ENCODE results near the gene OLIG2. TPM values are rescaled to one million over a fixed set of nuclear protein-coding genes. Genes with fewer than 3 reads are reported as not detected.

OLIG2 gene
- total and polyA plus RNA-seq, 2 of the 4 experiments (the other 2 are of a cell fraction), result not detected

GRCh38 chr21:33023574-33024200 is 2.0 kb upstream of the OLIG2 start:
- H2AFZ ChIP-seq (replicated peaks; ENCODE audit: low read length, poor library complexity), result no peak overlapping the region
- no peak overlapping the region for H4K91ac ChIP-seq (ENCODE audit: insufficient read depth, low read depth, low read length)
- H3K23ac ChIP-seq (ENCODE audit: low read depth, low read length), result no peak overlapping the region
- H3K9ac ChIP-seq (ENCODE audit: low read depth, low read length), result no peak overlapping the region
- H3K4me3 ChIP-seq (ENCODE audit: insufficient read depth, low read depth, low read length), result no peak overlapping the region
- no peak overlapping the region for H2BK120ac ChIP-seq (ENCODE audit: low read depth, low read length)
- no peak overlapping the region for H3K14ac ChIP-seq (replicated peaks; ENCODE audit: low read depth, low read length)
- no peaks in the 10 kb centered on the region for H3K4me1 ChIP-seq (ENCODE audit: control insufficient read depth, insufficient read depth, low read length)
- H2BK20ac ChIP-seq (ENCODE audit: low read depth, low read length), result no peak overlapping the region
- no peak overlapping the region for H3K4me2 ChIP-seq (ENCODE audit: low read depth, low read length)
- H3K27me3 ChIP-seq (ENCODE audit: control insufficient read depth, insufficient read depth, low read length), result peaks cover 99% of the 10 kb centered on the region
- no peak overlapping the region for H4K5ac ChIP-seq (ENCODE audit: low read depth, low read length)
- no peak overlapping the region for H2AK9ac ChIP-seq (replicated peaks; ENCODE audit: low read depth, low read length, poor library complexity)
- no peak overlapping the region for H3K27ac ChIP-seq (ENCODE audit: insufficient read depth, low read length)
- WGBS, 2 experiments (ENCODE audit: extremely low coverage in 2 of 2, insufficient read length in 1 of 2), result 0% methylated on average over 16 of the region's 49 CpGs; no CpG with 5 or more reads in 1 of the 2 experiments
- ATAC-seq (ENCODE audit: low read depth) (no peak), DNase-seq (no peak)
- no peak overlapping the region for H3K56ac ChIP-seq (ENCODE audit: extremely low read depth, insufficient read depth, low read length)
- ChIA-PET POLR2A (ENCODE audit: unreplicated experiment) (no interaction called here), CTCF (no interaction called here)
- no peak overlapping the region for H3K4ac ChIP-seq (ENCODE audit: low read depth, low read length)
- H3K9me3 ChIP-seq (ENCODE audit: control insufficient read depth, insufficient read depth, low read length), result peaks cover 8% of the 10 kb centered on the region
- TF ChIP-seq CHD1 (IDR thresholded peaks at IDR 0.05; ENCODE audit: low read depth, low read length) (no peak), ELK1 (IDR thresholded peaks at IDR 0.05; ENCODE audit: borderline replicate concordance, low read depth, low read length) (no peak), CTCF (conservative IDR thresholded peaks at IDR 0.05; ENCODE audit: low read depth, low read length) (no peak), MAFK (IDR thresholded peaks at IDR 0.05; ENCODE audit: low read depth, low read length) (no peak), CEBPB (IDR thresholded peaks at IDR 0.05; ENCODE audit: low read depth, low read length) (no peak), RCOR1 (IDR thresholded peaks at IDR 0.05; ENCODE audit: insufficient replicate concordance, low read length) (no peak), BHLHE40 (IDR thresholded peaks at IDR 0.05; ENCODE audit: low read depth, low read length) (no peak), NFE2L2 (IDR thresholded peaks at IDR 0.05; ENCODE audit: low read depth, low read length) (no peak), SMC3 (IDR thresholded peaks at IDR 0.05; ENCODE audit: low read depth, low read length) (no peak), USF2 (IDR thresholded peaks at IDR 0.05; ENCODE audit: low read depth, low read length) (no peak), MXI1 (IDR thresholded peaks at IDR 0.05; ENCODE audit: borderline replicate concordance, low read depth, low read length) (no peak)
- H2AK5ac ChIP-seq (ENCODE audit: low read depth, low read length), result no peak overlapping the region
- H4K8ac ChIP-seq (ENCODE audit: low read depth in 2 of 2, low read length in 2 of 2), result no peak overlapping the region
- no peak overlapping the region for H2BK5ac ChIP-seq (ENCODE audit: low read depth, low read length, poor library complexity, severe bottlenecking)
- dilution Hi-C loops (cut with HindIII; ENCODE audit: low sequenced_read_pairs, unreplicated experiment), result no loop called here
- H4K20me1 ChIP-seq (ENCODE audit: insufficient read depth, low read length), result peaks cover 3% of the 10 kb centered on the region; the same call in 1 of the 2 replicates
- H2BK15ac ChIP-seq (ENCODE audit: low read depth, low read length), result no peak overlapping the region
- in situ Hi-C loops (cut with MboI; ENCODE audit: low sequenced_read_pairs), result no loop called here
- no peaks in the 10 kb centered on the region for H3K79me1 ChIP-seq (ENCODE audit: low read depth in 1 of 2, low read length in 2 of 2)
- H3K18ac ChIP-seq (ENCODE audit: low read depth, low read length), result no peak overlapping the region
- no peaks in the 10 kb centered on the region for H3K9me1 ChIP-seq (ENCODE audit: insufficient read depth, low read length)
- BruUV-seq (replicated peaks), result no TSS peak
- intact Hi-C loops (cut with micrococcal nuclease), result no loop called here
- H3K36me3 ChIP-seq (ENCODE audit: control insufficient read depth, insufficient read depth, low read length), result no peaks in the 10 kb centered on the region
